Gastrocnemius medialis (tissue), 4 donors: ENCODE measurements around the gene PHF2. TPM values are rescaled to one million over a fixed set of nuclear protein-coding genes. Genes with fewer than 3 reads are reported as not detected.
"Not testable (repeated sequence)": the region's sequence is repeated elsewhere in the genome, so short reads cannot be mapped to it uniquely, and the experiment has no call there.

Experiments used
- ATAC-seq, 2 donors: fragments of 150-250 bp; one replicate each; pipeline ENCODE4 v1.9.1; 2016
- DNase-seq, 2 donors: peaks; one replicate each; pipeline ENCODE4 v3.0.0-alpha.2; 2019
- H3K27ac ChIP-seq, 4 donors: fragments of 200-600 bp; sonication (generic); 1 replicate in 1 of 4; 2 replicates in 3 of 4; pipeline ENCODE4 v1.5.1; 2016 to 2018; ENCODE audit warnings: mild to moderate bottlenecking in 2 of 4, moderate library complexity in 1 of 4
- H3K27me3 ChIP-seq, 3 donors: fragments of 200-600 bp; sonication (generic) in 2 of 3; 1 replicate in 1 of 3; 2 replicates in 2 of 3; pipeline versions ENCODE4 v1.5.1 to v1.6.0; 2016 to 2019; ENCODE audit warnings: mild to moderate bottlenecking in 1 of 3, moderate library complexity in 1 of 3
- H3K36me3 ChIP-seq, 2 donors: fragments of 200-600 bp; sonication (generic) in 1 of 2; one replicate each; pipeline ENCODE4 v1.5.1; 2017 to 2018
- H3K4me1 ChIP-seq, 2 donors: fragments of 200-600 bp; sonication (generic) in 1 of 2; one replicate each; pipeline ENCODE4 v1.5.1; 2016 to 2017; ENCODE audit warnings: mild to moderate bottlenecking in 2 of 2
- H3K4me3 ChIP-seq, 4 donors: fragments of 200-600 bp; sonication (generic) in 3 of 4; 1 replicate in 1 of 4; 2 replicates in 3 of 4; pipeline ENCODE4 v1.5.1; 2016 to 2019; ENCODE audit warnings: mild to moderate bottlenecking in 2 of 4
- H3K9me3 ChIP-seq, 3 donors: fragments of 200-600 bp; sonication (generic) in 2 of 3; 1 replicate in 1 of 3; 2 replicates in 2 of 3; pipeline ENCODE4 v1.5.1; 2016 to 2019
- POLR2A ChIP-seq, 2 donors: fragments of 450-650 bp; IDR thresholded peaks; one replicate each; pipeline ENCODE4 v1.6.1; 2017; ENCODE audit warnings: antibody characterized with exemption in 2 of 2, mild to moderate bottlenecking in 2 of 2, moderate library complexity in 2 of 2
- in situ Hi-C, 4 donors: fragments of 200-750 bp; cut with MboI; loops; one replicate each; pipeline versions ENCODE4 v1.15.0 to v1.8.0; 2017; ENCODE audit warnings: low sequenced_read_pairs in 4 of 4
- intact Hi-C: fragments of 100-400 bp; cut with DNase I; formaldehyde crosslinking; loops from one replicate; pipeline ENCODE4 v1.15.1; 2023; ENCODE audit warnings: low total_unique reads
- total RNA-seq, 4 donors: library from RNA; depleted of rRNA; stranded (reverse); fragments of >200 nt; gene quantifications; one replicate each; pipeline versions ENCODE4 v1.1.0 to v1.2.3, GENCODE V29; 2016
- TF ChIP-seq, protein P1 (sequence below), 5 experiments: fragments of 450-650 bp in 3 of 5; fragments of 200-600 bp in 2 of 5; sonication (generic) in 2 of 5; IDR thresholded peaks in 4 of 5; conservative IDR thresholded peaks in 1 of 5; 1 replicate in 4 of 5; 2 replicates in 1 of 5; pipeline ENCODE4 v1.5.1; 2016 to 2019; ENCODE audit warnings: antibody characterized with exemption in 5 of 5, mild to moderate bottlenecking in 3 of 5, moderate library complexity in 3 of 5

The PHF2 gene
- total RNA-seq, 4 donors from 2014 or later: 18.8 to 24.3 (median 21.9) TPM

DNA sequence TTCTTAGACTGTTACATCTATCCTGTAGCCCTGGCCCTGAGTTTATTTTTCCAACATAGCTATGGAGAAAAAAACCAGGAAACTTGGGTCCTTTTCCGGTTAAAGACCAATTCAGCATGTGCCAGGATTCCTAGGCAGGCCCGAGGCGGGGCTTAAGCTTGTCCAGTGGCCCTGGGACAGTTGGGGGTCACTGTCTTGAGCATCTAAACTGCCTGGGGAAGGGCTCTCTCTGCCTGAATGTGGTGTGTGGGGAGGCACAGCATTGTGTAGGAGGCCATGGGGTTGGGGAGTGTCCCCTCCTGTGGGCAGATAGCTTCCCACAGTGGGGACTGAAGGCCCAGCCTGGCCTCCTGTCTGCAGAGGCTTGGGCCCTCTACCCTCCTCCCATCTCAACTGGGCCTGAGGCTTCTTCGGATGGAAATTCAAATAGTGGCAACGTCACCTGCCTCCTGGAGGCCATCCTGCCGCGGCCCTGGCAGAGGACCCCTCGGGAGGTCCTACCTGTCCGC lies 88.8 kb downstream of the PHF2 start:
- Histone ChIP-seq H3K27me3 (no peaks in the 10 kb centered on the region), H3K4me3 (no peak overlapping the region), H3K9me3 (no peaks in the 10 kb centered on the region), H3K27ac (no peak overlapping the region), H3K36me3 (peaks cover 0 to 51% of the 10 kb centered on the region in 2 donors), H3K4me1 (no peaks in the 10 kb centered on the region)
- DNase-seq (peak in 1 of 2 donors; percentile 6), ATAC-seq (no peak)
- intact Hi-C loops: no loop called here
- in situ Hi-C loops: no loop called here
- TF ChIP-seq, protein P1, sequence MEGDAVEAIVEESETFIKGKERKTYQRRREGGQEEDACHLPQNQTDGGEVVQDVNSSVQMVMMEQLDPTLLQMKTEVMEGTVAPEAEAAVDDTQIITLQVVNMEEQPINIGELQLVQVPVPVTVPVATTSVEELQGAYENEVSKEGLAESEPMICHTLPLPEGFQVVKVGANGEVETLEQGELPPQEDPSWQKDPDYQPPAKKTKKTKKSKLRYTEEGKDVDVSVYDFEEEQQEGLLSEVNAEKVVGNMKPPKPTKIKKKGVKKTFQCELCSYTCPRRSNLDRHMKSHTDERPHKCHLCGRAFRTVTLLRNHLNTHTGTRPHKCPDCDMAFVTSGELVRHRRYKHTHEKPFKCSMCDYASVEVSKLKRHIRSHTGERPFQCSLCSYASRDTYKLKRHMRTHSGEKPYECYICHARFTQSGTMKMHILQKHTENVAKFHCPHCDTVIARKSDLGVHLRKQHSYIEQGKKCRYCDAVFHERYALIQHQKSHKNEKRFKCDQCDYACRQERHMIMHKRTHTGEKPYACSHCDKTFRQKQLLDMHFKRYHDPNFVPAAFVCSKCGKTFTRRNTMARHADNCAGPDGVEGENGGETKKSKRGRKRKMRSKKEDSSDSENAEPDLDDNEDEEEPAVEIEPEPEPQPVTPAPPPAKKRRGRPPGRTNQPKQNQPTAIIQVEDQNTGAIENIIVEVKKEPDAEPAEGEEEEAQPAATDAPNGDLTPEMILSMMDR (IDR thresholded peaks at IDR 0.05 in 4 of 5, conservative IDR thresholded peaks at IDR 0.05 in 1 of 5): no peak
- TF ChIP-seq POLR2A (IDR thresholded peaks at IDR 0.05): no peak

DNA sequence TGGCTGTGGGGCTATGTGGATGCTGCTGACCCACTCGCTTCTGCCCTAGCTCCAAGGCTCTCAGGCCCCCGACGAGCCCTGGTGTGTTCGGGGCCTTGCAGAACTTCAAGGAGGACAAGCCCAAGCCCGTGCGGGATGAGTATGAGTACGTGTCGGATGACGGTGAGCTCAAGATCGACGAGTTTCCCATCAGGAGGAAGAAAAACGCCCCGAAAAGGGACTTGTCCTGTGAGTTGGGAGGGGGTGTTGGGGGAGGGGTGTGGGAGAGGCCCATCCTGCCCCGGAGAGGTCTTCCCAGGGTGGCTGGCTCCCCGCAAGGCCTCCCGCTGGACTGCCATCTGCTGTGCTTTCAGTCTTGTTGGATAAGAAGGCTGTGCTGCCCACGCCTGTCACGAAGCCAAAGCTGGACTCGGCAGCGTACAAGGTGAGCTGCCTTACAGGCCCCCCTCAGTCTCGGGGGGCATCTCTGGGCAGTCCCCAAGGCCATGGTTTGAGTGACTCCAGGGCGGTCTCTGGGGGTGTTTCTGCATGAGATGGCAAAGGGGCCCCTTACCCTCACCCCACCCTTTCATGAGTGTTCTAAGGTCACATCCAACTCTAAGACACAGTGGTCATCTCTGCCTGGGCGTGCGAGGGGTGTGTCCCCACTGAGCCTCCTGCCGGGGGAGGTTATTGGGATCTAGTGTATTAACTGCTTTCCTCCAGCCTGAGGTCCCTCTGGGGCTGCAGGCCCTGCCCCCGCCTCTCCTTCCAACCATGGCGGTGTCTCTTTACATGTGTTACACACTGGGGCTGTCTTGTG lies 89.5 kb downstream of the PHF2 start:
- no peak for ATAC-seq
- no peak overlapping the region for H3K27ac ChIP-seq
- no peak overlapping the region for H3K4me3 ChIP-seq
- DNase-seq: peak in 1 of 2 donors; percentile 12
- in situ Hi-C loops (no loop called here), intact Hi-C loops (no loop called here)
- H3K36me3 ChIP-seq: peaks cover 0 to 45% of the 10 kb centered on the region in 2 donors
- no peaks in the 10 kb centered on the region for H3K9me3 ChIP-seq
- TF ChIP-seq POLR2A (IDR thresholded peaks at IDR 0.05): no peak
- TF ChIP-seq, protein P1 (IDR thresholded peaks at IDR 0.05 in 4 of 5, conservative IDR thresholded peaks at IDR 0.05 in 1 of 5): no peak
- no peaks in the 10 kb centered on the region for H3K27me3 ChIP-seq
- no peaks in the 10 kb centered on the region for H3K4me1 ChIP-seq

- H3K4me3 ChIP-seq, in situ Hi-C loops, H3K27me3 ChIP-seq, H3K4me1 ChIP-seq, ATAC-seq, H3K9me3 ChIP-seq, DNase-seq, intact Hi-C loops, H3K27ac ChIP-seq: not testable (repeated sequence)
- peaks cover 0 to 44% of the 10 kb centered on the region in 2 donors for H3K36me3 ChIP-seq
These were observed 90.0 kb downstream of the PHF2 start for GRCh38 chr9:93666439-93666784.

- TF ChIP-seq POLR2A (IDR thresholded peaks at IDR 0.05): no peak
- TF ChIP-seq, protein P1 (IDR thresholded peaks at IDR 0.05 in 4 of 5, conservative IDR thresholded peaks at IDR 0.05 in 1 of 5): no peak
- in situ Hi-C loops: no loop called here
- intact Hi-C loops: no loop called here
- Histone ChIP-seq H3K27ac (no peak overlapping the region), H3K27me3 (no peaks in the 10 kb centered on the region), H3K4me1 (no peaks in the 10 kb centered on the region), H3K36me3 (peaks cover 0 to 44% of the 10 kb centered on the region in 2 donors), H3K4me3 (no peak overlapping the region), H3K9me3 (no peaks in the 10 kb centered on the region)
- no peak for ATAC-seq
- DNase-seq: peak in 1 of 2 donors; percentile 10
These were observed 90.6 kb downstream of the PHF2 start for GRCh38 chr9:93667006-93667405.

GRCh38 chr9:93667627-93668026 lies 91.2 kb downstream of the PHF2 start:
- Histone ChIP-seq H3K27me3 (no peaks in the 10 kb centered on the region), H3K27ac (no peak overlapping the region), H3K4me3 (no peak overlapping the region), H3K36me3 (peaks cover 0 to 44% of the 10 kb centered on the region in 2 donors), H3K4me1 (no peaks in the 10 kb centered on the region), H3K9me3 (no peaks in the 10 kb centered on the region)
- DNase-seq (peak in 1 of 2 donors; percentile 4), ATAC-seq (no peak)
- in situ Hi-C loops (no loop called here), intact Hi-C loops (no loop called here)
- TF ChIP-seq, protein P1 (IDR thresholded peaks at IDR 0.05 in 4 of 5, conservative IDR thresholded peaks at IDR 0.05 in 1 of 5): no peak
- no peak for TF ChIP-seq POLR2A (IDR thresholded peaks at IDR 0.05)
